Nephron progenitor cell (in vitro differentiated cells): Measurements from ENCODE around the gene KIAA0040.

Source experiments
- DNase-seq: peaks from one replicate; pipeline ENCODE4 v3.0.0; 2021
- H3K27ac Mint-ChIP-seq: 2 replicates; pipeline ENCODE4 v1.8.0; 2021; ENCODE audit warnings: mild to moderate bottlenecking, moderate library complexity, mixed read lengths
- H3K27me3 Mint-ChIP-seq: 2 replicates; pipeline ENCODE4 v1.8.0; 2021; ENCODE audit warnings: mild to moderate bottlenecking, low read depth, mixed read lengths; ENCODE audit not compliant: poor library complexity
- H3K36me3 Mint-ChIP-seq: 2 replicates; pipeline ENCODE4 v1.8.0; 2021; ENCODE audit warnings: low read depth, mixed read lengths
- H3K4me1 Mint-ChIP-seq: 2 replicates; pipeline ENCODE4 v1.8.0; 2021; ENCODE audit warnings: mixed read lengths
- H3K4me3 Mint-ChIP-seq: 2 replicates; pipeline ENCODE4 v1.8.0; 2021; ENCODE audit warnings: mild to moderate bottlenecking, moderate library complexity, mixed read lengths
- H3K9me3 Mint-ChIP-seq: 2 replicates; pipeline ENCODE4 v1.8.0; 2021; ENCODE audit warnings: mild to moderate bottlenecking, moderate library complexity, mixed read lengths
- TF ChIP-seq, protein P1 (sequence below): fragments of 200-600 bp; sonication (generic); IDR thresholded peaks from 2 replicates; pipeline ENCODE4 v1.5.0; 2021; ENCODE audit warnings: antibody characterized with exemption

Gene KIAA0040

DNA sequence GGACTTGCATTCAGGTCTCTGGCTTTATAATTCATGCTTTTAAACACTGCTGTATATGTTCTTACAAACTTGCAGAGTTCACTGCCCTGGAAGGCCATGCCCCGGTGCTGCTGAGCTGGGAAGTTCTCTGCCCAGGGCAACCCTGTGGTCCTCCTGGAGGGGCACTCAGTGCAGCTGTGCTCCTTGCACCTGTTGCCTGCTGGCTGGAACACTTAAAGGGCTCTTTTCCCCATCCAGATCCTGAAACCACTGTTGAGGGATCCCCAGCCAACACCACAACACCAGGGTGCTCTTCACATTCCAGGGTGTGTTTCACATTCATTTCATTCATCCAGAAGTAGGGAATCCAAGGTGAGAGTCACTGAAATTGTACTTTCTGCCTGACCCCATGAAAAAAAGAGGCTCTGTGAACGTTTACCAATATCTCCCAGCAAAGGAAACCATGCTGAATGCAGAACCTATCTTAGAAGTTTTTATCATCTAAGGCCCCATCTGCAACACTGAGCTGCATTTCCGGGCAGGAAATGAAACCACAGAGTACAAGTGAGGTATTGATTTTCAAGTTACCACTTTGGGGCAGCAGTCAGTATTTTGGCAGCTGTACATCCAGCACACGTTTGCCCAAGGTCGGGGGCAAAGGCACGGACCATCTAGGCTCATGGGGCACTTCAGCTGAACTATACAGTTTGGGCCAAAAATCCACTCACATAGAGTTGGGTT is 16.4 kb upstream of the KIAA0040 start:
- H3K36me3 Mint-ChIP-seq = no peaks in the 10 kb centered on the region
- no peak for DNase-seq
- peaks cover 9% of the 10 kb centered on the region for H3K9me3 Mint-ChIP-seq
- TF ChIP-seq, protein P1, sequence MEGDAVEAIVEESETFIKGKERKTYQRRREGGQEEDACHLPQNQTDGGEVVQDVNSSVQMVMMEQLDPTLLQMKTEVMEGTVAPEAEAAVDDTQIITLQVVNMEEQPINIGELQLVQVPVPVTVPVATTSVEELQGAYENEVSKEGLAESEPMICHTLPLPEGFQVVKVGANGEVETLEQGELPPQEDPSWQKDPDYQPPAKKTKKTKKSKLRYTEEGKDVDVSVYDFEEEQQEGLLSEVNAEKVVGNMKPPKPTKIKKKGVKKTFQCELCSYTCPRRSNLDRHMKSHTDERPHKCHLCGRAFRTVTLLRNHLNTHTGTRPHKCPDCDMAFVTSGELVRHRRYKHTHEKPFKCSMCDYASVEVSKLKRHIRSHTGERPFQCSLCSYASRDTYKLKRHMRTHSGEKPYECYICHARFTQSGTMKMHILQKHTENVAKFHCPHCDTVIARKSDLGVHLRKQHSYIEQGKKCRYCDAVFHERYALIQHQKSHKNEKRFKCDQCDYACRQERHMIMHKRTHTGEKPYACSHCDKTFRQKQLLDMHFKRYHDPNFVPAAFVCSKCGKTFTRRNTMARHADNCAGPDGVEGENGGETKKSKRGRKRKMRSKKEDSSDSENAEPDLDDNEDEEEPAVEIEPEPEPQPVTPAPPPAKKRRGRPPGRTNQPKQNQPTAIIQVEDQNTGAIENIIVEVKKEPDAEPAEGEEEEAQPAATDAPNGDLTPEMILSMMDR = no peak
- peaks cover 28% of the 10 kb centered on the region for H3K27me3 Mint-ChIP-seq
- H3K4me1 Mint-ChIP-seq = no peaks in the 10 kb centered on the region
- H3K4me3 Mint-ChIP-seq = no peak overlapping the region
- no peak overlapping the region for H3K27ac Mint-ChIP-seq

GRCh38 chr1:175207971-175208370 is 15.4 kb upstream of the KIAA0040 start:
- peaks cover 27% of the 10 kb centered on the region for H3K27me3 Mint-ChIP-seq
- TF ChIP-seq, protein P1 = no peak
- no peak for DNase-seq
- no peaks in the 10 kb centered on the region for H3K9me3 Mint-ChIP-seq
- no peaks in the 10 kb centered on the region for H3K36me3 Mint-ChIP-seq
- H3K27ac Mint-ChIP-seq = no peak overlapping the region
- no peaks in the 10 kb centered on the region for H3K4me1 Mint-ChIP-seq
- no peak overlapping the region for H3K4me3 Mint-ChIP-seq

DNA sequence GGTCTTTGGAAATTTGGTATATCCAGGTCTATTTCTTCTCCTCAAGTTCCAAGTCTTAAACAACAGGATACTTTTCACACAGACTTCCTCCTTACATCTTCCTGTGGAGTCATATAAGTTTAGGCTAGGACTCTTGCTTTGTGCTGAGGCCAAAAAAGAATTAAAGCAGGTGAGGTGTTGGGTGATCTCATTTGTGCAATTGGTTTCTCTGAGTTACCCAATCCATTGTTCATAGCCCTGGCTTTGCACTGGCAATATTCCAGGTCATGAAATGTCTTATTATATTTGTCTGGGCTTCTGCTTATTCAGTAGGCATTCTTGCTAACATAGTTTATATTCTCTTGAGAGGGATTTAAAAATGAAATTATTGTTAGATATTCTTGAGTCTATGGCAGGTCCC is 14.1 kb upstream of the KIAA0040 start:
- no peak overlapping the region for H3K27ac Mint-ChIP-seq
- H3K27me3 Mint-ChIP-seq = peaks cover 26% of the 10 kb centered on the region
- no peaks in the 10 kb centered on the region for H3K9me3 Mint-ChIP-seq
- no peaks in the 10 kb centered on the region for H3K4me1 Mint-ChIP-seq
- TF ChIP-seq, protein P1 = no peak
- H3K4me3 Mint-ChIP-seq = no peak overlapping the region
- no peak for DNase-seq
- no peaks in the 10 kb centered on the region for H3K36me3 Mint-ChIP-seq

DNA sequence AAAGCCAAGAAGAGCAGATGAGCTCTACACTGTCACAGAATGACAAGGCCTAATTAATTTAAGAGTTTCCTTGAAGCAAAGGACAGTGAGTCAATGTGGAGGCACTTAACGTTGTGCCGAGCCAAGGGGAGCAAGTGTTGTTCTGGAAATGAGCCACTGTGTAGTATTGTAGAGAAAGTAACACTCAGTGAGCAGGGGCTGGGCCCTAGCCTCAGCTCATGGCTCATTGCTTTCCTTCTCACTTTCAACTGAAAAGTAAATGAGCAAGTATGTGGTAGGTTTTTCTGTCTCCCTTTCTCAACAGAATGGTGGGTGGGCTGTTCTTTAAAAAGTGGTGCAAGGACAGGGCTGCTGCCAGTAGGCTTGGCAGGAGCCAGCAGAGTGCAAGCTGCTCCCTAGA is 11.8 kb upstream of the KIAA0040 start:
- Mint-ChIP-seq H3K36me3 (no peaks in the 10 kb centered on the region), H3K4me3 (no peak overlapping the region), H3K27me3 (peaks cover 39% of the 10 kb centered on the region), H3K27ac (peak overlapping the region; percentile 34), H3K4me1 (no peaks in the 10 kb centered on the region), H3K9me3 (no peaks in the 10 kb centered on the region)
- DNase-seq = no peak
- TF ChIP-seq, protein P1 = no peak

DNA sequence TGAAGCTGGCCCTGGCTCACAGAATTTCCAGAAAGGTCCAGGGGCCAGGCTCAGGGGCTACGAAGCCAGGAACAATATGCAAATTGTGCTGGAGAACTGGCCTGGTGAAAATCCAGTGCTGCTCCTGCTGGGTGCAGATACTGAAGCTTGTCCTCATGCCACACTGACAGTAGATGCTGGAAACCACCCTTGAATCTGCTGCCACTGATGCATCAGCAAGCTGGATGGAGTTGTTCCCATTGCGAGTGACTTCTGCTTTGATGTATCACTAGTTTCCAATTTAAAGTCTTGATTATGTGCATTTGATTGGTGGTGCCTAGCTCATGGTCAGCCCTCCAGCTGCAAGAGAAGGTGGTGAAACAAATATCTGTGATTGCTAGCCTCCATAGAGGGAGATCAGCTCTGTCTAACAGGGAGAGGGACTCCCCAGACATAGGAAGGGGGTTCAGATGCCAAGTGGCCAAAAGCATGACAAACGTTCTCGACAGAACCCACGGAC is 11.0 kb upstream of the KIAA0040 start:
- DNase-seq = no peak
- TF ChIP-seq, protein P1 = no peak
- H3K36me3 Mint-ChIP-seq = no peaks in the 10 kb centered on the region
- H3K4me3 Mint-ChIP-seq = no peak overlapping the region
- H3K27me3 Mint-ChIP-seq = peaks cover 41% of the 10 kb centered on the region
- H3K9me3 Mint-ChIP-seq = no peaks in the 10 kb centered on the region
- H3K4me1 Mint-ChIP-seq = no peaks in the 10 kb centered on the region
- H3K27ac Mint-ChIP-seq = no peak overlapping the region
